GM12801 (cell line): ENCODE data around the gene CLEC4M.

Experiments
- TF ChIP-seq, protein P1 (sequence below): IDR thresholded peaks from one replicate; pipeline ENCODE4 v1.5.1; 2011; ENCODE audit warnings: control low read depth; ENCODE audit not compliant: insufficient read length; ENCODE audit errors: extremely low read depth

CLEC4M gene

DNA sequence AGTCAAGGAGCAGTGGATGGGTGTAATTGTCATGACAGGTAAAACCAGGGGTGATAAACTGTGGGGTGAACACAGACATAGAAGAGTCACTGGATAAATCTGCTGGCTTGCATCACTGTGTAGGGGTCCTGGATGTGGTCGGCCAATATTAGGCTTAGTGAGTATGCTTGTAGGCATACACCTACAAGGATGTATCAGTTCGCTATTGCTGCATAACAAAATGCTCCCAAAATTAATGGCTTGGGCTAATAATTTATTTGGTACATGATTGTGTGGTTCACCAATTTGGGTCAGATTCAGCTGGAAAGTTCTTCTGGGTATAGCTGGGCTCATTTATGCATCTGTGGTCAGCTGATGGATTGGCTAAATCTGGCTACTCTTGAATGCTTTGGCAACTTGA lies 55.8 kb downstream of the CLEC4M start:
- TF ChIP-seq, protein P1, sequence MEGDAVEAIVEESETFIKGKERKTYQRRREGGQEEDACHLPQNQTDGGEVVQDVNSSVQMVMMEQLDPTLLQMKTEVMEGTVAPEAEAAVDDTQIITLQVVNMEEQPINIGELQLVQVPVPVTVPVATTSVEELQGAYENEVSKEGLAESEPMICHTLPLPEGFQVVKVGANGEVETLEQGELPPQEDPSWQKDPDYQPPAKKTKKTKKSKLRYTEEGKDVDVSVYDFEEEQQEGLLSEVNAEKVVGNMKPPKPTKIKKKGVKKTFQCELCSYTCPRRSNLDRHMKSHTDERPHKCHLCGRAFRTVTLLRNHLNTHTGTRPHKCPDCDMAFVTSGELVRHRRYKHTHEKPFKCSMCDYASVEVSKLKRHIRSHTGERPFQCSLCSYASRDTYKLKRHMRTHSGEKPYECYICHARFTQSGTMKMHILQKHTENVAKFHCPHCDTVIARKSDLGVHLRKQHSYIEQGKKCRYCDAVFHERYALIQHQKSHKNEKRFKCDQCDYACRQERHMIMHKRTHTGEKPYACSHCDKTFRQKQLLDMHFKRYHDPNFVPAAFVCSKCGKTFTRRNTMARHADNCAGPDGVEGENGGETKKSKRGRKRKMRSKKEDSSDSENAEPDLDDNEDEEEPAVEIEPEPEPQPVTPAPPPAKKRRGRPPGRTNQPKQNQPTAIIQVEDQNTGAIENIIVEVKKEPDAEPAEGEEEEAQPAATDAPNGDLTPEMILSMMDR: no peak
